ENCODE data around the gene EHD4. TPM values are rescaled to one million over a fixed set of nuclear protein-coding genes. Genes with fewer than 3 reads are reported as not detected.

Gene EHD4
- total RNA-seq, 3 donors from 2014 or later: 26.4 to 39.0 (median 35.0) TPM

DNA sequence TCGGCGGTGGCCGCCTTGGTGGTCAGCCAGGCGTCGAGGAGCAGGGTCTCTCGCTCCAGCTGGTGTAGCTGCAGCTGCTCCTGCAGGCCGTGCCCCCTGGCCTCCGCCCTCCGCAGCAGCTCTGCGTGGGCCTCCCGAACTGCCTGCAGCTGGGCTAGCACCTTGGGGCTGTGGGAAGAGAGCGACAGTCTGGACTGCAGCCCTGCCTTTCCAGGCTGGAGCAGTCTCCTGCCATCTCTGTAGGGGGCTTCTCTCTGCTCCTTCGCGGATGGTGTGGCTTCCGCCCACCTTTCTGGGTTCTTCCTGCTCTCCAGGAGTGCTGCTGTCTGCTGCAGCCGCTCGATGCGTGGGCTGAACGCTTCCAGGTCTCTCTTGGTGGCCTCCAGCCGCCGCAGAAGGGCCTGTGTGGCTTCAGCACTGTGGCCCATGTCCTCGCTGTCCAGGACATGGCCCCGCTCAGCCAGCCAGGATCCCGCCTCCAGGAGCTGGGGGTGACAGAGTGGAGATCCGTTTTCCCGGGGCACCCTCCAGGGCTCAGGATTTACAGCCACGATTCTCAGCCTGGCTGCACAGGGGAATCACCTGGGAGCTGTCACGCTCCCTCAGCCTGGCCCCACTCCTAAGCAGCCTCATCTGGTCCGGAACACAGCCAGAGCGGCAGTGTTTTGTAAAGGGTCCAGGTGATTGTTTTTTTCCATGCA lies 116.9 kb downstream of the EHD4 start:
- Histone ChIP-seq H3K4me1 (ENCODE audit: low read depth) (no peaks in the 10 kb centered on the region), H3K4me3 (no peak overlapping the region), H3K36me3 (ENCODE audit: low read depth) (no peaks in the 10 kb centered on the region), H3K9me3 (no peaks in the 10 kb centered on the region)
- intact Hi-C loops (cut with DNase I, micrococcal nuclease): no loop called here
- ATAC-seq (no peak), DNase-seq (no peak)
- TF ChIP-seq, protein P1, sequence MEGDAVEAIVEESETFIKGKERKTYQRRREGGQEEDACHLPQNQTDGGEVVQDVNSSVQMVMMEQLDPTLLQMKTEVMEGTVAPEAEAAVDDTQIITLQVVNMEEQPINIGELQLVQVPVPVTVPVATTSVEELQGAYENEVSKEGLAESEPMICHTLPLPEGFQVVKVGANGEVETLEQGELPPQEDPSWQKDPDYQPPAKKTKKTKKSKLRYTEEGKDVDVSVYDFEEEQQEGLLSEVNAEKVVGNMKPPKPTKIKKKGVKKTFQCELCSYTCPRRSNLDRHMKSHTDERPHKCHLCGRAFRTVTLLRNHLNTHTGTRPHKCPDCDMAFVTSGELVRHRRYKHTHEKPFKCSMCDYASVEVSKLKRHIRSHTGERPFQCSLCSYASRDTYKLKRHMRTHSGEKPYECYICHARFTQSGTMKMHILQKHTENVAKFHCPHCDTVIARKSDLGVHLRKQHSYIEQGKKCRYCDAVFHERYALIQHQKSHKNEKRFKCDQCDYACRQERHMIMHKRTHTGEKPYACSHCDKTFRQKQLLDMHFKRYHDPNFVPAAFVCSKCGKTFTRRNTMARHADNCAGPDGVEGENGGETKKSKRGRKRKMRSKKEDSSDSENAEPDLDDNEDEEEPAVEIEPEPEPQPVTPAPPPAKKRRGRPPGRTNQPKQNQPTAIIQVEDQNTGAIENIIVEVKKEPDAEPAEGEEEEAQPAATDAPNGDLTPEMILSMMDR (IDR thresholded peaks at IDR 0.05): no peak

DNA sequence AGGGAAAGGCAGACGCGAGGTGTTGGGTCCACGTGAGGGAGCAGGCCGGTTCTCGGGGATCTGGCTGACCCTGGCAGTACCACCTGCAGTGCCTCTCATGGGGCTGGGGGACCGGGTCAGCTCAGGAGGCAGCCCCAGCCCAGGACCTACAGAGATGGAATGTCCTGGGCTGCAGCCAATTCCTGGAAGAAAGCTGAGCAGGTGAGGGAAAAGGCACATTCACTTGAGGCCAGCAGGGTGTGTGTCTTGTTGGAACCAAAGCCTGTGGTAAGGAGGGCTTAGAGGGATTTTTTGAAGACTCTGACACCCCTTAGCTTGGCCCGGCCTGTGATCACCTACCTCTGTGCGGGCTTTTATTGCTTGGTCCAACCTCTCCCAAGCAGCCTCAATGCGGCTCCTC lies 117.9 kb downstream of the EHD4 start:
- H3K36me3 ChIP-seq (ENCODE audit: low read depth): no peaks in the 10 kb centered on the region
- intact Hi-C loops (cut with DNase I, micrococcal nuclease): no loop called here
- TF ChIP-seq, protein P1 (IDR thresholded peaks at IDR 0.05): no peak
- no peaks in the 10 kb centered on the region for H3K4me1 ChIP-seq (ENCODE audit: low read depth)
- no peak overlapping the region for H3K4me3 ChIP-seq
- no peaks in the 10 kb centered on the region for H3K9me3 ChIP-seq
- DNase-seq (no peak), ATAC-seq (no peak)

DNA sequence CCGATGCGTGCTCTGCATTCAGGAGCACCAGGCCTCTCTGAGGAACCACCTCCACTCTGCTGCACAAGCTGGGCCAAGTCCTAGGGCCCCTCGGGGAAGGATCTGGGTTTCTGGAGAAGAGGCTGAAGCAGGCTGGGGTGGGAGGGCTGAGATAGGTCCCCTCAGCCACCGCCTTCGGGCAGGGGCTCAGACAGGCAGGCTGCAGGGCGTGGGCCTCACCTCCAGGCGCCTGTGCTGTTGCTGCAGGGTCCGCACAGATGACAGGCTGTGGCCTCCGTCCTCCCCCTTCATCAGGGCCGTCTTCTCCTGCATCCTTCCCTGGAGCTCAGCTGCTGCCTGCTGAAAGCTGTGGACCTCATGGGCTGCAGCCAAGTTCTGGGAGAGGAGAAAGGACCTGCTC lies 118.5 kb downstream of the EHD4 start:
- DNase-seq: no peak
- Histone ChIP-seq H3K36me3 (ENCODE audit: low read depth) (no peaks in the 10 kb centered on the region), H3K4me1 (ENCODE audit: low read depth) (no peaks in the 10 kb centered on the region), H3K9me3 (no peaks in the 10 kb centered on the region), H3K4me3 (no peak overlapping the region)
- TF ChIP-seq, protein P1 (IDR thresholded peaks at IDR 0.05): no peak
- intact Hi-C loops (cut with DNase I, micrococcal nuclease): no loop called here
- ATAC-seq: no peak

DNA sequence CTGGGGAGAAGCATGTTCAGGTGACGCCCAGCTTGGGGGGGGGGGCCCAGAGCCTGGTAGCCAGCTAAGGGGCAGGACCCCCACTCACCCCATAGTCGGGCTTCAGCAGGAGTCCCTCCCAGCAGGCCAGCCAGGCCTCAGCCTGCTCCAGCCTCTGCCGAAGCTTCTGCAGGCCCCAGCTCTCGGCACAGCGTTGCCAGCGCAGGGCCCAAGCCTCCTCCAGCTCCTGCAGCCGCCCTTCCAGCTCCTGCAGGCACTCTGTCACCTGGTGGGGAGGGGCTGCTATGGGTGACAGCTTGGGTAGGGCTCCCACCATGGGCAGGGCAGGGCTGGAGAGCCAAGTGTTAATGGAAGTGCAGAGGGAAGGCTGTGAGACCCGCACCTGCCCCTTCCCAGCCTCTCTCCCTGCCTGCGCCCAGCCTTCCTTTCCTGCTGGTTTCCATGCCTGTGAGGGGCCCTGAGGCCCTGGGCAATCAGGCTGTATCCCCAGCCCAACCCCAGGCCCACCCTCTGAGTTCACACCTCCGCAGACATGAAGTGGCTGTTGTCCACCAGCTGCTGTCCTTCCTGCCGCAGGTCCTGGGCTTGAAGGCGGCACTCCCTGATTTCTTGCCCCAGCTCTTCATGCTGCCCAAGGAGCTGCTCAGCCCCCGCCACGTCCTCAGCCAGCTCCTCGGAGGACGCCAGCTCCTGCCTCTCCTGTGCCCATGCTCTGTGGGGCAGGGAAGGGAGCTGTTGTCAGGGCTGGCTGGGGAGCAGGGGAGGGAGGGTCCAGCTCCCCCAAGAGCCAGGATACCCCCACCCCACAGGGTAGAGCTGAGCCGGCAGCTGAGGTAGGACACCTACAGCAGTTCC lies 119.4 kb downstream of the EHD4 start:
- Histone ChIP-seq H3K4me1 (ENCODE audit: low read depth) (no peaks in the 10 kb centered on the region), H3K4me3 (no peak overlapping the region), H3K36me3 (ENCODE audit: low read depth) (no peaks in the 10 kb centered on the region), H3K9me3 (no peaks in the 10 kb centered on the region)
- ATAC-seq: no peak
- intact Hi-C loops (cut with DNase I, micrococcal nuclease): no loop called here
- DNase-seq: no peak
- TF ChIP-seq, protein P1 (IDR thresholded peaks at IDR 0.05): no peak

DNA sequence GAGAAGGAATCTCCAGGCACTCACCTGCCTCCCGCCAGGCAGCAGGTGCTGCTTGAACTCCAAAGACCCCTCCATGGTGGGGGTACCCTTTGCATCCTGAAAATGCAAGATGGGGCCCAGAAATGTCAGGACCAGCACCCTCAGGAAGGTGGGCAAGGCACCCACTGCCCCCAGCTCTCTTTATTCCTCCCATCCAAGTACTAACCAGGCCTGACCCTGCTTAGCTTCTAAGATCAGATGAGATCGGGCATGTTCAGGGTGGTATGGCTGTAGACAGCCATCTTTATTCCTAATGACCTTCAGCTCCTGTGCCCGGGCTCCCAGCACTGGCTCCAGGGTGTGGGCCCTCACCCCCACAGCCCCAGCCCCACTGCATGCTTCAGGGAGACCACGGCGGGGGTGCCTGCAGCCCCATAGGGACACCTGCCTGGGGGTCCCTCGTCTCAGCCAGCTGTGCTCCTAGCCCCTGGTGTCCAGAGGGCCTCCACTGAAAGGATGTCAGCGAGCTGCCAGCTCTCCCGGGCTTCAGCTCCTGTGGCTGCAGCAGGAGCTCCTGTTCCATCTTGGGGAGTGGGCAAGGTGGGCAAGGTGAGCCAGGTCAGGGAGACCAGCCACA lies 120.5 kb downstream of the EHD4 start:
- no peaks in the 10 kb centered on the region for H3K9me3 ChIP-seq
- no peak for ATAC-seq
- H3K36me3 ChIP-seq (ENCODE audit: low read depth): no peaks in the 10 kb centered on the region
- no peak for DNase-seq
- H3K4me3 ChIP-seq: no peak overlapping the region
- no peaks in the 10 kb centered on the region for H3K4me1 ChIP-seq (ENCODE audit: low read depth)
- intact Hi-C loops (cut with DNase I, micrococcal nuclease): no loop called here
- TF ChIP-seq, protein P1 (IDR thresholded peaks at IDR 0.05): no peak
